HCT116 (cell line): ENCODE results near the gene H2AZ2. TPM values are rescaled to one million over a fixed set of nuclear protein-coding genes. Genes with fewer than 3 reads are reported as not detected.
"Not testable (repeated sequence)": the region's sequence is repeated elsewhere in the genome, so short reads cannot be mapped to it uniquely, and the experiment has no call there.

Experiments
- ATAC-seq: fragments of 200-7000 bp; cut with Tn5 transposase; 2 replicates; pipeline ENCODE4 v1.9.1; 2020; ENCODE audit warnings: mild to moderate bottlenecking, moderate library complexity
- BruUV-seq: library from RNA; stranded (reverse); fragments of 400-500 nt; replicated peaks from 2 replicates; lab custom pipeline; 2021; lab: Mats Ljungman, UMichigan
- CTCF ChIA-PET: fragments of 300-600 bp; sonication (Branson Sonifier 250); formaldehyde crosslinking; loops from one replicate; lab custom pipeline; 2021; ENCODE audit warnings: antibody characterized with exemption; lab: Charles Lee
- POLR2A ChIA-PET: fragments of 300-600, 350-600 bp; sonication (Branson Sonifier 250); formaldehyde crosslinking; loops from one replicate; lab custom pipeline; 2021; ENCODE audit warnings: antibody characterized with exemption; lab: Charles Lee
- RAD21 ChIA-PET, 2 experiments: fragments of 300-600 bp; sonication (Branson Sonifier 250); formaldehyde crosslinking; loops; one replicate each; lab custom pipeline; 2023; ENCODE audit warnings: low total read pairs in 2 of 2; ENCODE audit not compliant: uncharacterized antibody in 2 of 2, unreplicated experiment in 2 of 2, low non-redundant PET in 1 of 2; lab: Charles Lee
- DNase-seq: peaks from one replicate; pipeline ENCODE4 v3.0.0-alpha.2; 2010; ENCODE audit warnings: low read depth, low spot score
- H2AFZ ChIP-seq: fragments of 200-600 bp; shearing (Covaris generic), sonication (generic); 2 replicates; pipeline ENCODE4 v1.6.1; 2017; ENCODE audit warnings: low read depth, mixed run types, mixed read lengths, antibody characterized with exemption, low read length; ENCODE audit not compliant: poor library complexity, severe bottlenecking
- H3K27ac ChIP-seq: 2 replicates; pipeline ENCODE4 v1.5.1; 2012; ENCODE audit warnings: low read depth, low read length
- H3K27me3 ChIP-seq: fragments of 200-600 bp; sonication (generic); 2 replicates; pipeline ENCODE4 v1.6.1; 2016; ENCODE audit warnings: mixed run types, low read length, mixed read lengths; ENCODE audit not compliant: insufficient read depth
- H3K36me3 ChIP-seq, 2 experiments: fragments of 200-500 bp in 1 of 2; fragments of 200-600 bp in 1 of 2; sonication (Bioruptor generic) in 1 of 2; sonication (generic) in 1 of 2; 2 replicates each; pipeline versions ENCODE4 v1.5.1 to v1.6.1; 2014 to 2016; ENCODE audit warnings: low read length in 2 of 2, inconsistent platforms in 1 of 2, mixed read lengths in 1 of 2, mixed run types in 1 of 2; ENCODE audit not compliant: insufficient read depth in 2 of 2, control insufficient read depth in 1 of 2
- H3K4me1 ChIP-seq, 2 experiments: fragments of 200-600 bp in 1 of 2; sonication (generic) in 1 of 2; 2 replicates each; pipeline versions ENCODE4 v1.5.1 to v1.6.1; 2012 to 2017; ENCODE audit warnings: low read length in 2 of 2, inconsistent platforms in 1 of 2, mild to moderate bottlenecking in 1 of 2, mixed read lengths in 1 of 2, mixed run types in 1 of 2, moderate library complexity in 1 of 2; ENCODE audit not compliant: insufficient read depth in 2 of 2, control insufficient read depth in 1 of 2
- H3K4me2 ChIP-seq: fragments of 200-600 bp; sonication (generic); 2 replicates; pipeline ENCODE4 v1.6.1; 2017; ENCODE audit warnings: mixed run types, low read length, mixed read lengths
- H3K4me3 ChIP-seq, 2 experiments: fragments of 200-600 bp in 1 of 2; sonication (generic) in 1 of 2; replicated peaks in 1 of 2; 2 replicates each; pipeline ENCODE4 v1.5.1; 2011 to 2016; ENCODE audit warnings: low read length in 2 of 2, control low read depth in 1 of 2, low read depth in 1 of 2, mild to moderate bottlenecking in 1 of 2, mixed read lengths in 1 of 2, mixed run types in 1 of 2
- H3K79me2 ChIP-seq: fragments of 200-600 bp; sonication (generic); 2 replicates; pipeline ENCODE4 v1.6.1; 2017; ENCODE audit warnings: mild to moderate bottlenecking, mixed run types, low read length, moderate library complexity, mixed read lengths; ENCODE audit not compliant: insufficient read depth
- H3K9ac ChIP-seq: fragments of 200-600 bp; sonication (generic); 2 replicates; pipeline ENCODE4 v1.6.1; 2016; ENCODE audit warnings: low read length, mixed read lengths
- H3K9me2 ChIP-seq: fragments of 200-600 bp; sonication (generic), shearing (Covaris generic); 2 replicates; pipeline ENCODE4 v1.6.1; 2017; ENCODE audit warnings: mixed run types, mild to moderate bottlenecking, moderate library complexity; ENCODE audit not compliant: insufficient read depth
- H3K9me3 ChIP-seq, 2 experiments: fragments of 200-500 bp in 1 of 2; fragments of 200-600 bp in 1 of 2; sonication (Bioruptor generic) in 1 of 2; sonication (generic) in 1 of 2; 2 replicates each; pipeline ENCODE4 v1.6.1; 2014 to 2017; ENCODE audit warnings: low read length in 2 of 2, mixed read lengths in 2 of 2, inconsistent platforms in 1 of 2, low read depth in 1 of 2, mild to moderate bottlenecking in 1 of 2, mixed run types in 1 of 2, moderate library complexity in 1 of 2; ENCODE audit not compliant: control insufficient read depth in 1 of 2, insufficient read depth in 1 of 2
- H4K20me1 ChIP-seq: fragments of 200-600 bp; sonication (generic), shearing (Covaris generic); 2 replicates; pipeline ENCODE4 v1.6.1; 2017; ENCODE audit warnings: mixed run types, mild to moderate bottlenecking, moderate library complexity; ENCODE audit not compliant: insufficient read depth
- CBX3 ChIP-seq: IDR thresholded peaks from 2 replicates; pipeline ENCODE4 v1.6.1; 2012; ENCODE audit warnings: low read depth
- CEBPB ChIP-seq: IDR thresholded peaks from 2 replicates; pipeline ENCODE4 v1.6.1; 2012; ENCODE audit warnings: low read depth
- EGR1 ChIP-seq: IDR thresholded peaks from 2 replicates; pipeline ENCODE4 v1.6.1; 2012; ENCODE audit warnings: low read depth
- EZH2phosphoT487 ChIP-seq: fragments of 200-600 bp; IDR thresholded peaks from 2 replicates; pipeline ENCODE4 v1.6.1; 2018; ENCODE audit warnings: antibody characterized with exemption, borderline replicate concordance
- FOSL1 ChIP-seq: IDR thresholded peaks from 2 replicates; pipeline ENCODE4 v1.6.1; 2012; ENCODE audit warnings: low read depth
- JUND ChIP-seq: IDR thresholded peaks from 2 replicates; pipeline ENCODE4 v1.6.1; 2012
- POLR2A ChIP-seq: IDR thresholded peaks from 2 replicates; pipeline ENCODE4 v1.7.0; 2011; ENCODE audit warnings: borderline replicate concordance; ENCODE audit not compliant: insufficient read depth, insufficient read length; ENCODE audit errors: extremely low read depth
- RAD21 ChIP-seq: IDR thresholded peaks from 2 replicates; pipeline ENCODE4 v1.6.1; 2012; ENCODE audit warnings: low read depth, mild to moderate bottlenecking
- SIN3A ChIP-seq: IDR thresholded peaks from 2 replicates; pipeline ENCODE4 v1.6.1; 2012; ENCODE audit warnings: low read depth
- SP1 ChIP-seq: IDR thresholded peaks from 2 replicates; pipeline ENCODE4 v1.6.1; 2012; ENCODE audit warnings: low read depth
- SRF ChIP-seq: IDR thresholded peaks from 2 replicates; pipeline ENCODE4 v1.6.1; 2012; ENCODE audit warnings: low read depth
- TCF7L2 ChIP-seq: IDR thresholded peaks from 2 replicates; pipeline ENCODE4 v1.7.0; 2011; ENCODE audit warnings: borderline replicate concordance, inconsistent platforms; ENCODE audit not compliant: insufficient read depth, insufficient read length; ENCODE audit errors: extremely low read depth
- YY1 ChIP-seq: IDR thresholded peaks from 2 replicates; pipeline ENCODE4 v1.6.1; 2011; ENCODE audit warnings: low read length, low read depth, moderate library complexity, mild to moderate bottlenecking; ENCODE audit not compliant: insufficient replicate concordance; ENCODE audit errors: extremely low read depth
- ZFX ChIP-seq: fragments of 450-650 bp; IDR thresholded peaks from 2 replicates; pipeline ENCODE4 v1.6.1; 2017
- intact Hi-C: fragments of 100-400 bp; cut with micrococcal nuclease; formaldehyde crosslinking; loops from 2 replicates; pipeline ENCODE4 v1.10.0; 2022
- total RNA-seq: library from RNA; stranded (reverse); gene quantifications from one replicate; pipeline ENCODE4 v1.2.1, GENCODE V29; 2021; ENCODE audit not compliant: unreplicated experiment
- TF ChIP-seq, protein P1 (sequence below): IDR thresholded peaks from 2 replicates; pipeline ENCODE4 v1.6.1; 2012
- TF ChIP-seq, protein P2 (sequence below), 3 experiments: fragments of 200-600 bp in 1 of 3; sonication (generic) in 1 of 3; IDR thresholded peaks in 2 of 3; conservative IDR thresholded peaks in 1 of 3; 2 replicates each; pipeline ENCODE4 v1.5.1; 2012 to 2017; ENCODE audit warnings: low read depth in 2 of 3, low read length in 2 of 3, antibody characterized with exemption in 1 of 3, borderline replicate concordance in 1 of 3, control low read depth in 1 of 3, mild to moderate bottlenecking in 1 of 3, mixed read lengths in 1 of 3, mixed run types in 1 of 3, moderate library complexity in 1 of 3; ENCODE audit not compliant: insufficient read depth in 1 of 3
- TF ChIP-seq, protein P3 (sequence below): IDR thresholded peaks from 2 replicates; pipeline ENCODE4 v1.6.1; 2011; ENCODE audit warnings: mild to moderate bottlenecking, low read length, moderate library complexity; ENCODE audit not compliant: insufficient replicate concordance; ENCODE audit errors: extremely low read depth
- TF ChIP-seq, protein P4 (sequence below): IDR thresholded peaks from 2 replicates; pipeline ENCODE4 v1.6.1; 2012

H2AZ2 gene
- total RNA-seq, 1 experiment from 2014 or later, result 226 TPM

DNA sequence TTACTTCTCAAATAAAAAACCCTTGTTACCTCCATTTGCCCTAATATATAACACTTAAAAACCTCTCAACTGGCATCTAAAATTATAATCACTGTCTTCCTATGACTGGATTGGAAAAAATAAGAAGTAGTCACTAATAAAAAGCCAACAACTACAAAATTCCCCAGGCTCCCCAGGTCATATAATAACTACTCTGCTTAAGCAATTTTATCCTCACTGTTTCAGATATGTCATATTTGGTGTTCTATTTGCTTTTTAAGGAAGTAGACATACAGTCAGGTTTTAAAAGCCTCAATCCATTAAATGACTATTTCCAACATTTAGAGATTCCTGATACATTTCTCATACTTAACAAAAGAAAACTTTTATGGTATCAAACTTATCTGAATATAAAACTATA, 2.4 kb downstream of the H2AZ2 start:
- Histone ChIP-seq H3K27ac (no peak overlapping the region), H2AFZ (no peak overlapping the region), H3K9me3 (no peaks in the 10 kb centered on the region), H3K4me3 (no peak overlapping the region), H3K27me3 (no peaks in the 10 kb centered on the region), H4K20me1 (peaks cover 11% of the 10 kb centered on the region; the same call in 1 of the 2 replicates), H3K9ac (no peak overlapping the region), H3K9me2 (no peaks in the 10 kb centered on the region), H3K4me1 (peaks cover 5 to 23% of the 10 kb centered on the region in 2 experiments; a peak in 3 of 4 replicates), H3K79me2 (peaks cover 72% of the 10 kb centered on the region), H3K4me2 (peak overlapping the region; percentile 77; the same call in 1 of the 2 replicates), H3K36me3 (peaks cover 0 to 6% of the 10 kb centered on the region in 2 experiments; a peak in 2 of 4 replicates)
- CTCF ChIA-PET, result no interaction called here
- DNase-seq (no peak), ATAC-seq (no peak)
- TF ChIP-seq, protein P1, sequence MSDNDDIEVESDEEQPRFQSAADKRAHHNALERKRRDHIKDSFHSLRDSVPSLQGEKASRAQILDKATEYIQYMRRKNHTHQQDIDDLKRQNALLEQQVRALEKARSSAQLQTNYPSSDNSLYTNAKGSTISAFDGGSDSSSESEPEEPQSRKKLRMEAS, result no peak
- TF ChIP-seq EZH2phosphoT487, result no peak
- TF ChIP-seq TCF7L2, result no peak
- TF ChIP-seq ZFX, result no peak
- no peak for TF ChIP-seq CEBPB
- TF ChIP-seq CBX3, result no peak
- no peak for TF ChIP-seq POLR2A
- TF ChIP-seq SIN3A, result no peak
- TF ChIP-seq SRF, result no peak
- no peak for TF ChIP-seq FOSL1
- no peak for TF ChIP-seq JUND
- TF ChIP-seq SP1, result no peak
- TF ChIP-seq, protein P2, sequence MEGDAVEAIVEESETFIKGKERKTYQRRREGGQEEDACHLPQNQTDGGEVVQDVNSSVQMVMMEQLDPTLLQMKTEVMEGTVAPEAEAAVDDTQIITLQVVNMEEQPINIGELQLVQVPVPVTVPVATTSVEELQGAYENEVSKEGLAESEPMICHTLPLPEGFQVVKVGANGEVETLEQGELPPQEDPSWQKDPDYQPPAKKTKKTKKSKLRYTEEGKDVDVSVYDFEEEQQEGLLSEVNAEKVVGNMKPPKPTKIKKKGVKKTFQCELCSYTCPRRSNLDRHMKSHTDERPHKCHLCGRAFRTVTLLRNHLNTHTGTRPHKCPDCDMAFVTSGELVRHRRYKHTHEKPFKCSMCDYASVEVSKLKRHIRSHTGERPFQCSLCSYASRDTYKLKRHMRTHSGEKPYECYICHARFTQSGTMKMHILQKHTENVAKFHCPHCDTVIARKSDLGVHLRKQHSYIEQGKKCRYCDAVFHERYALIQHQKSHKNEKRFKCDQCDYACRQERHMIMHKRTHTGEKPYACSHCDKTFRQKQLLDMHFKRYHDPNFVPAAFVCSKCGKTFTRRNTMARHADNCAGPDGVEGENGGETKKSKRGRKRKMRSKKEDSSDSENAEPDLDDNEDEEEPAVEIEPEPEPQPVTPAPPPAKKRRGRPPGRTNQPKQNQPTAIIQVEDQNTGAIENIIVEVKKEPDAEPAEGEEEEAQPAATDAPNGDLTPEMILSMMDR (IDR thresholded peaks at IDR 0.05 in 2 of 3, conservative IDR thresholded peaks at IDR 0.05 in 1 of 3; ENCODE audit: borderline replicate concordance in 1 of 3, insufficient read depth in 1 of 3, low read depth in 2 of 3, low read length in 2 of 3), result no peak
- TF ChIP-seq, protein P3, sequence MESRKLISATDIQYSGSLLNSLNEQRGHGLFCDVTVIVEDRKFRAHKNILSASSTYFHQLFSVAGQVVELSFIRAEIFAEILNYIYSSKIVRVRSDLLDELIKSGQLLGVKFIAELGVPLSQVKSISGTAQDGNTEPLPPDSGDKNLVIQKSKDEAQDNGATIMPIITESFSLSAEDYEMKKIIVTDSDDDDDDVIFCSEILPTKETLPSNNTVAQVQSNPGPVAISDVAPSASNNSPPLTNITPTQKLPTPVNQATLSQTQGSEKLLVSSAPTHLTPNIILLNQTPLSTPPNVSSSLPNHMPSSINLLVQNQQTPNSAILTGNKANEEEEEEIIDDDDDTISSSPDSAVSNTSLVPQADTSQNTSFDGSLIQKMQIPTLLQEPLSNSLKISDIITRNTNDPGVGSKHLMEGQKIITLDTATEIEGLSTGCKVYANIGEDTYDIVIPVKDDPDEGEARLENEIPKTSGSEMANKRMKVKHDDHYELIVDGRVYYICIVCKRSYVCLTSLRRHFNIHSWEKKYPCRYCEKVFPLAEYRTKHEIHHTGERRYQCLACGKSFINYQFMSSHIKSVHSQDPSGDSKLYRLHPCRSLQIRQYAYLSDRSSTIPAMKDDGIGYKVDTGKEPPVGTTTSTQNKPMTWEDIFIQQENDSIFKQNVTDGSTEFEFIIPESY, result no peak
- no peak for TF ChIP-seq YY1
- TF ChIP-seq RAD21, result no peak
- TF ChIP-seq EGR1, result no peak
- TF ChIP-seq, protein P4, sequence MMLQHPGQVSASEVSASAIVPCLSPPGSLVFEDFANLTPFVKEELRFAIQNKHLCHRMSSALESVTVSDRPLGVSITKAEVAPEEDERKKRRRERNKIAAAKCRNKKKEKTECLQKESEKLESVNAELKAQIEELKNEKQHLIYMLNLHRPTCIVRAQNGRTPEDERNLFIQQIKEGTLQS, result no peak
- RAD21 ChIA-PET, result no interaction called here
- no TSS peak for BruUV-seq
- POLR2A ChIA-PET, result interaction anchor here (1.3 kb wide), 1 partner anchor 48 kb away, joined by 3 read pairs; no protein-coding TSS in a partner anchor
- intact Hi-C loops, result loop anchor here (5.0 kb wide), 1 partner anchor 48 kb away; the partner anchor contains the start of gene PPIA

DNA sequence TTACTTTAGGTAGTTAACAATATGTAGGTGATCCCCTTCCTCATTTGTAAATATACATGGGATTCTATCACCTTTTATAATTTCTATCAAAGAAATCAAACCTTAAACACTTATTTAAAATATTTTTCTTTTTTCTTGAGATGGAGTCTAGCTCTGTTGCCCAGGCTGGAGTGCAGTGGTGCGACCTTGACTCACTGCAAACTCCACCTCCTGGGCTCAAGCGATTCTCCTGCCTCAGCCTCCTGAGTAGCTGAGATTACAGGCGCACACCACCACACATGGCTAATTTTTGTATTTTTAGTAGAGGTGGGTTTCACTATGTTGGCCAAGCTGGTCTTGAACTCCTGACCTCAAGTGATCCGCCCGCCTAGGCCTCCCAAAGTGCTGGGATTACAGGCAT, 4.4 kb downstream of the H2AZ2 start:
- BruUV-seq, ATAC-seq, RAD21 ChIA-PET, H3K9me2 ChIP-seq, intact Hi-C loops, H3K4me2 ChIP-seq, H3K4me3 ChIP-seq, H3K9ac ChIP-seq, H2AFZ ChIP-seq, H3K27ac ChIP-seq, H3K27me3 ChIP-seq, DNase-seq, H3K9me3 ChIP-seq, POLR2A ChIA-PET: not testable (repeated sequence)
- Histone ChIP-seq H3K36me3 (peaks cover 7 to 11% of the 10 kb centered on the region in 2 experiments), H3K79me2 (peaks cover 90% of the 10 kb centered on the region), H4K20me1 (peaks cover 11% of the 10 kb centered on the region; the same call in 1 of the 2 replicates), H3K4me1 (peaks cover 2 to 13% of the 10 kb centered on the region in 2 experiments; a peak in 3 of 4 replicates)
- CTCF ChIA-PET, result interaction anchor here (1.4 kb wide), 1 partner anchor 13 kb away, joined by 4 read pairs; no protein-coding TSS in a partner anchor
